ENCODE results near the gene RDH8.

The RDH8 gene

DNA sequence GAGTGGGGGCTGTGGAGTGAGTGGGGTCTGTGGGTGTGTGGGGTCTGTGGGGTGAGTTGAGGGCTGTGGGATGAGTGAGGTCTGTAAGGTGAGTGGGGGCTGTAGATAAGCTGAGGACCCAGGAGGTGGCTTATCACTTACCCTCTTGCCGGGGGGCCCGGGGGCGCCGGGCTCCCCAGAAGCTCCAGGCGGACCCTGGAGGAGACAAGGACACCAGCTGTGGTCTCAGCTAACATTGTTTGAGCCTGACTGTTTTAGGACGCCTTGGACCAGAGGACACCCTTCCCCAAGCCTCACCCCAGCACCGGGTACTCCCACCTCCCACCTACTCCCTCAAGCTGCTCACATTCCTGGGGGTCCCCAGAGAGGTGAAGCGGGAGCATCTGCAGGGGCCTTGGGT, 42.8 kb upstream of the RDH8 start:
- Histone ChIP-seq H3K27me3 (replicated peaks; ENCODE audit: insufficient read depth, low read length) (peaks cover 53% of the 10 kb centered on the region), H3K9me3 (replicated peaks; ENCODE audit: insufficient read depth, low read length) (no peaks in the 10 kb centered on the region), H4K20me1 (ENCODE audit: insufficient read depth, low read length) (no peaks in the 10 kb centered on the region), H3F3A (ENCODE audit: insufficient read depth, low read length) (no peaks in the 10 kb centered on the region), H3K9me2 (replicated peaks; ENCODE audit: insufficient read depth, low read length) (no peaks in the 10 kb centered on the region), H3K4me2 (ENCODE audit: low read depth, low read length) (no peak overlapping the region), H3K4me3 (ENCODE audit: low read length) (no peak overlapping the region), H3K4me1 (ENCODE audit: low read length) (no peaks in the 10 kb centered on the region), H3K79me2 (ENCODE audit: low read length) (no peaks in the 10 kb centered on the region), H2AFZ (ENCODE audit: low read length) (no peak overlapping the region), H3K9ac (ENCODE audit: low read length) (no peak overlapping the region), H3K27ac (ENCODE audit: low read length) (no peak overlapping the region), H3K36me3 (replicated peaks; ENCODE audit: insufficient read depth, low read length) (no peaks in the 10 kb centered on the region)
- no peak for DNase-seq
- no peak for TF ChIP-seq EZH2phosphoT487 (IDR thresholded peaks at IDR 0.05; ENCODE audit: low read length)
- TF ChIP-seq EZH2 (optimal IDR thresholded peaks at IDR 0.05; ENCODE audit: low read depth, low read length) = no peak
- TF ChIP-seq, protein P1, sequence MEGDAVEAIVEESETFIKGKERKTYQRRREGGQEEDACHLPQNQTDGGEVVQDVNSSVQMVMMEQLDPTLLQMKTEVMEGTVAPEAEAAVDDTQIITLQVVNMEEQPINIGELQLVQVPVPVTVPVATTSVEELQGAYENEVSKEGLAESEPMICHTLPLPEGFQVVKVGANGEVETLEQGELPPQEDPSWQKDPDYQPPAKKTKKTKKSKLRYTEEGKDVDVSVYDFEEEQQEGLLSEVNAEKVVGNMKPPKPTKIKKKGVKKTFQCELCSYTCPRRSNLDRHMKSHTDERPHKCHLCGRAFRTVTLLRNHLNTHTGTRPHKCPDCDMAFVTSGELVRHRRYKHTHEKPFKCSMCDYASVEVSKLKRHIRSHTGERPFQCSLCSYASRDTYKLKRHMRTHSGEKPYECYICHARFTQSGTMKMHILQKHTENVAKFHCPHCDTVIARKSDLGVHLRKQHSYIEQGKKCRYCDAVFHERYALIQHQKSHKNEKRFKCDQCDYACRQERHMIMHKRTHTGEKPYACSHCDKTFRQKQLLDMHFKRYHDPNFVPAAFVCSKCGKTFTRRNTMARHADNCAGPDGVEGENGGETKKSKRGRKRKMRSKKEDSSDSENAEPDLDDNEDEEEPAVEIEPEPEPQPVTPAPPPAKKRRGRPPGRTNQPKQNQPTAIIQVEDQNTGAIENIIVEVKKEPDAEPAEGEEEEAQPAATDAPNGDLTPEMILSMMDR (IDR thresholded peaks at IDR 0.05; ENCODE audit: low read length) = no peak

DNA sequence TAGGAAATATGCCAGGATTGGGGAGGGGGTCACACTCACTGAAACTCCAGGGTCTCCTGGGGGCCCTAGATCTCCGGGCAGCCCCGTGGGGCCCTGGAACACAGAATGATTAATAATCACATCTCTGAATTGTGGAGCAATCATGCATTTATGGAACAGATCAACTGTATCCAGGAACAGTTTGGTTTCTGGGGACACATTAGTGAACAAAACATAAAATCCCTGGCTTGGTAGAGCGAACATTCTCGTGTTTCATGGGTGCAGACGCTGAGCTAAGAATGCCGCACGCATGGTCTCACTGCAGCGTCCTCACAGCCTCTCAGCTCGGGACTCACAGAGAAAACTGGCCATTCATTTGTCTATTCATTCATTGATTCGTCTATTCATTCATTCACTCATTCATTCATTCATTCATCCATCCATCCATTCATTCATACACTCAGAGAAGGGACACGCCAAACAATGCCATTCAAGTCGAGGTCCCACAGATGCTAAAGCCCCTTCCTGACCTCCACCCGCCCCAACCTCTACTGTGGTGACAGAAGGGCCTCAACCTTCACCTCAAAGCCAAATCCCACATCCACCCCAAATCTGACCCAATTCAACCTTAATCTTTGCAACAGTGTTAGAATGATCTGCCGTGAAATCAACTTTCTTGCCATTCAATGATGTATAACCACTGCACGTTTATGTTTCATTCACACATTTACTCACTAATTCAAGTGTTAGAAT, 42.0 kb upstream of the RDH8 start:
- Histone ChIP-seq H3K79me2 (ENCODE audit: low read length) (no peaks in the 10 kb centered on the region), H3K4me1 (ENCODE audit: low read length) (no peaks in the 10 kb centered on the region), H3F3A (ENCODE audit: insufficient read depth, low read length) (no peaks in the 10 kb centered on the region), H3K4me3 (ENCODE audit: low read length) (no peak overlapping the region), H3K4me2 (ENCODE audit: low read depth, low read length) (no peak overlapping the region), H3K36me3 (replicated peaks; ENCODE audit: insufficient read depth, low read length) (no peaks in the 10 kb centered on the region), H3K9me2 (replicated peaks; ENCODE audit: insufficient read depth, low read length) (no peaks in the 10 kb centered on the region), H3K27ac (ENCODE audit: low read length) (no peak overlapping the region), H4K20me1 (ENCODE audit: insufficient read depth, low read length) (no peaks in the 10 kb centered on the region), H3K9ac (ENCODE audit: low read length) (no peak overlapping the region), H2AFZ (ENCODE audit: low read length) (no peak overlapping the region), H3K9me3 (replicated peaks; ENCODE audit: insufficient read depth, low read length) (no peaks in the 10 kb centered on the region), H3K27me3 (replicated peaks; ENCODE audit: insufficient read depth, low read length) (peaks cover 53% of the 10 kb centered on the region)
- no peak for DNase-seq
- TF ChIP-seq EZH2phosphoT487 (IDR thresholded peaks at IDR 0.05; ENCODE audit: low read length) (no peak), EZH2 (optimal IDR thresholded peaks at IDR 0.05; ENCODE audit: low read depth, low read length) (no peak)
- TF ChIP-seq, protein P1 (IDR thresholded peaks at IDR 0.05; ENCODE audit: low read length) = no peak

DNA sequence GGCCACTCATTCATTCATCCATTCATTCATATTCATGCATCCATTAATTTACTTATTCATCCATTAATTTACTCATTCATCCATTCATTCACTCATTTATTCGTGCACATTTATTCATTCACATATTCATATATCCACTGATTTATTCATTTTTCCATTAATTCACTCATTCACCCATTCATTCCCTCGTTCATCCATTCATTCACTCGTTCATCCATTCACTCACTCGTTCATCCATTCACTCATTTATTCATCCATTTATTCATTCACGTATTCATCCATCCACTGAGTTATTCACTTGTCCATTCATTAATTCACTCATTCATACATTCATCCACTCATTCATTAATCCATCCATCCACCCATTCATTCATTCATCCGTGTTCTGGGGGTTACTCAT, 41.2 kb upstream of the RDH8 start:
- H3K9me3 ChIP-seq (replicated peaks; ENCODE audit: insufficient read depth, low read length) = no peaks in the 10 kb centered on the region
- no peaks in the 10 kb centered on the region for H3K4me1 ChIP-seq (ENCODE audit: low read length)
- TF ChIP-seq EZH2 (optimal IDR thresholded peaks at IDR 0.05; ENCODE audit: low read depth, low read length) = no peak
- TF ChIP-seq EZH2phosphoT487 (IDR thresholded peaks at IDR 0.05; ENCODE audit: low read length) = no peak
- TF ChIP-seq, protein P1 (IDR thresholded peaks at IDR 0.05; ENCODE audit: low read length) = no peak
- H3K4me2 ChIP-seq (ENCODE audit: low read depth, low read length) = no peak overlapping the region
- H3K9me2 ChIP-seq (replicated peaks; ENCODE audit: insufficient read depth, low read length) = no peaks in the 10 kb centered on the region
- H2AFZ ChIP-seq (ENCODE audit: low read length) = no peak overlapping the region
- no peaks in the 10 kb centered on the region for H3K79me2 ChIP-seq (ENCODE audit: low read length)
- no peak overlapping the region for H3K27ac ChIP-seq (ENCODE audit: low read length)
- no peaks in the 10 kb centered on the region for H4K20me1 ChIP-seq (ENCODE audit: insufficient read depth, low read length)
- no peak for DNase-seq
- H3K9ac ChIP-seq (ENCODE audit: low read length) = no peak overlapping the region
- H3K27me3 ChIP-seq (replicated peaks; ENCODE audit: insufficient read depth, low read length) = peaks cover 50% of the 10 kb centered on the region
- H3F3A ChIP-seq (ENCODE audit: insufficient read depth, low read length) = no peaks in the 10 kb centered on the region
- no peaks in the 10 kb centered on the region for H3K36me3 ChIP-seq (replicated peaks; ENCODE audit: insufficient read depth, low read length)
- no peak overlapping the region for H3K4me3 ChIP-seq (ENCODE audit: low read length)
